Lower lobe of right lung (tissue), 2 donors: ENCODE results near the gene CD79A. TPM values are rescaled to one million over a fixed set of nuclear protein-coding genes. Genes with fewer than 3 reads are reported as not detected.

Experiments used
- ATAC-seq, 2 donors: fragments of 200-7000 bp; cut with Tn5 transposase; one replicate each; pipeline ENCODE4 v1.9.1; 2020 to 2022; ENCODE audit warnings: mild to moderate bottlenecking in 2 of 2, moderate library complexity in 2 of 2
- DNase-seq: peaks from one replicate; pipeline ENCODE4 v3.0.0-alpha.2; 2020
- H3K27ac ChIP-seq: fragments of 200-600 bp; one replicate; pipeline ENCODE4 v1.8.0; 2022
- H3K27me3 ChIP-seq: fragments of 200-600 bp; one replicate; pipeline ENCODE4 v1.8.0; 2022; ENCODE audit warnings: low read depth
- H3K36me3 ChIP-seq: fragments of 200-600 bp; one replicate; pipeline ENCODE4 v1.8.0; 2022; ENCODE audit warnings: mild to moderate bottlenecking
- H3K4me1 ChIP-seq: fragments of 200-600 bp; one replicate; pipeline ENCODE4 v1.8.0; 2022
- H3K4me3 ChIP-seq: fragments of 200-600 bp; one replicate; pipeline ENCODE4 v1.8.0; 2022; ENCODE audit warnings: mild to moderate bottlenecking
- H3K9me3 ChIP-seq: fragments of 200-600 bp; one replicate; pipeline ENCODE4 v1.8.0; 2022
- CTCF ChIP-seq: fragments of 200-600 bp; IDR thresholded peaks from one replicate; pipeline ENCODE4 v1.8.0; 2022; ENCODE audit warnings: antibody characterized with exemption, mild to moderate bottlenecking
- intact Hi-C: fragments of 100-400 bp; cut with DNase I; formaldehyde crosslinking; loops from one replicate; pipeline ENCODE4 v1.11.0; 2022
- total RNA-seq: library from RNA; stranded (reverse); fragmentation: NEBNext Ultra II Directional; extraction: Animal tissue kit (Norgen Biotek cat#: 25700); gene quantifications from one replicate; pipeline ENCODE4 v1.2.1, GENCODE V29; 2021
- donor health status: DM: no; HTN: yes; CAD: no; lungs with severe emphysema.

The CD79A gene
- total RNA-seq, 1 donor from 2014 or later, result 1.2 TPM

- H3K4me3 ChIP-seq, result no peak overlapping the region
- intact Hi-C loops, result no loop called here
- H3K4me1 ChIP-seq, result peaks cover 5% of the 10 kb centered on the region
- no peak overlapping the region for H3K27ac ChIP-seq
- ATAC-seq, result no peak
- no peak for TF ChIP-seq CTCF
- peaks cover 62% of the 10 kb centered on the region for H3K36me3 ChIP-seq
- DNase-seq, result no peak
- no peaks in the 10 kb centered on the region for H3K27me3 ChIP-seq
- no peaks in the 10 kb centered on the region for H3K9me3 ChIP-seq
Observed at GRCh38 chr19:41906271-41906670, 29.2 kb downstream of the CD79A start.

- ATAC-seq (no peak), DNase-seq (no peak)
- Histone ChIP-seq H3K9me3 (no peaks in the 10 kb centered on the region), H3K4me1 (peaks cover 5% of the 10 kb centered on the region), H3K27me3 (peaks cover 1% of the 10 kb centered on the region), H3K27ac (no peak overlapping the region), H3K36me3 (peaks cover 54% of the 10 kb centered on the region), H3K4me3 (no peak overlapping the region)
- no peak for TF ChIP-seq CTCF
- intact Hi-C loops, result no loop called here
Observed at GRCh38 chr19:41906916-41907680, 30.0 kb downstream of the CD79A start.

- intact Hi-C loops, result no loop called here
- no peak for DNase-seq
- TF ChIP-seq CTCF, result no peak
- peaks cover 44% of the 10 kb centered on the region for H3K36me3 ChIP-seq
- ATAC-seq, result no peak
- no peaks in the 10 kb centered on the region for H3K9me3 ChIP-seq
- H3K4me3 ChIP-seq, result no peak overlapping the region
- peaks cover 10% of the 10 kb centered on the region for H3K27me3 ChIP-seq
- no peak overlapping the region for H3K27ac ChIP-seq
- H3K4me1 ChIP-seq, result peaks cover 5% of the 10 kb centered on the region
Observed at GRCh38 chr19:41907994-41908615, 31.0 kb downstream of the CD79A start.

GRCh38 chr19:41908724-41909464, 31.8 kb downstream of the CD79A start:
- H3K4me1 ChIP-seq, result peaks cover 5% of the 10 kb centered on the region
- H3K36me3 ChIP-seq, result peaks cover 36% of the 10 kb centered on the region
- no peak overlapping the region for H3K27ac ChIP-seq
- ATAC-seq (no peak), DNase-seq (no peak)
- no peak for TF ChIP-seq CTCF
- H3K27me3 ChIP-seq, result peaks cover 15% of the 10 kb centered on the region
- no peaks in the 10 kb centered on the region for H3K9me3 ChIP-seq
- H3K4me3 ChIP-seq, result no peak overlapping the region
- intact Hi-C loops, result no loop called here

GRCh38 chr19:41909706-41910105, 32.6 kb downstream of the CD79A start:
- DNase-seq, result no peak
- Histone ChIP-seq H3K9me3 (no peaks in the 10 kb centered on the region), H3K27me3 (peaks cover 20% of the 10 kb centered on the region), H3K36me3 (peaks cover 28% of the 10 kb centered on the region), H3K27ac (no peak overlapping the region), H3K4me1 (peaks cover 5% of the 10 kb centered on the region), H3K4me3 (no peak overlapping the region)
- intact Hi-C loops, result no loop called here
- no peak for ATAC-seq
- no peak for TF ChIP-seq CTCF
